HG03108 (cell line): ENCODE measurements around the gene SORBS1.
A peak's percentile ranks its signal among the peaks of the same experiment; 100 is the strongest.

ENCODE experiments used
- ATAC-seq: cut with Tn5 transposase; IDR thresholded peaks from one replicate; pipeline ENCODE4 v1.9.1; 2021; ENCODE audit warnings: moderate library complexity; ENCODE audit not compliant: unreplicated experiment

The SORBS1 gene

DNA sequence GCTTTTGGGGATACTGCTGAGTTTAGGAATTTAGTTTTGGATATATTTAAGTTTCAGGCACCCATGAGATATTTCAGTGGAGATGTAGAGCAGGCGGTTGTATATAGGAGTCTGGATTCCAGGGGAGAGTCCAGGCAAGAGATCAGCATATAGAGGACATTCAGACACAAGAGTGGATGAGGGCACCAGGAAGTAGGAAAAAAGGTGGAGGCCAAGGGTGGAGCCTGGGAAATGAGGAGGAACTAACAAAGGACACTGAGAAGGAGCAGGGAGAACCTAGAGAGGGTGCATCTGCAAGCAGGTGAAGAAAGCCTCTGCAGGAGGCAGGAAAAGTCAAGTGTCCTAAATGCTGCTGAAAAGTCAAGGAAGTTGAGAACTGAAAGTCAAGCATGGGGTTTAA is 257.2 kb downstream of the SORBS1 start:
- ATAC-seq, result no peak

DNA sequence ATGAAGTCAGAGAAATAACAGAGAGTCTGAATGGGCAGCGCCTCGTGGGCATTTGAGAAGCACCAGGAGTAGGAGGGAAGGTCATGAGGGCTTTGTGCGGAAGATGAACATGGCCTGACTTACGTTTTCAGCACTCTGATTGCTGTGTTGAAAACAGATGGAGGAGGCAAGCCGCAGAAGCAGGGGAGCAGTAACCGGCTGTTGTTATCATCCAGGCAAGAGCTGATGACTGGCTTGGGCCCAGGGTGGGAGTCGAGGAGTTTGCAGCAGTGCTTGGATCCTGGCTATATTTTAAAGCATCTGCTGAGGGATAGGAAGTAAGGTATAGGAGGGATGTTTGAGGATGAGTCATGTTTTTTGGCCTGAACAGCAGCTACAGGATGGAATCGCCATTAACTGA is 257.6 kb downstream of the SORBS1 start:
- ATAC-seq, result no peak

DNA sequence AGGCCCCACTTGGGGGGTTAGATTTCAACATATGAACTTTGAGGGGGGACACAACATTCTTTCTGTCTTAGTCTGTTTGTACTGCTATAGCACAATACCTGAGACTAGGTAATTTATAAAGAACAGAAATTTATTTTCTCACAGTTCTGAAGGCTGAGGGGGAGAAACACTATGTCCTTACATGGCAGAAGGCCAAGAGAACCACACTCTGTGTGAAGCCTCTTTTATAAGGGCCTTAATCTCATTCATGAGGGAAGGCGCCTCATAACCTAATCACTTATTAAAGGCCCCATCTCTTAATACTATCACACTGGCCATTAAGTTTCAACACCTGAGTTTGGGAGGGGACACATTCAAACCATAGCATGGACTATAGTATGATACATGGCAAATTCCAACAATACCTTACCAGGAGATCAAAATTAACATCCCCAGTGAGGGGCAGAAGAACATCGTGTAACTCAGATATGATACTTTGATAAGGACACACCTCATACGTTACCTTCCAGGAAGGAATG is 261.1 kb downstream of the SORBS1 start:
- no peak for ATAC-seq

DNA sequence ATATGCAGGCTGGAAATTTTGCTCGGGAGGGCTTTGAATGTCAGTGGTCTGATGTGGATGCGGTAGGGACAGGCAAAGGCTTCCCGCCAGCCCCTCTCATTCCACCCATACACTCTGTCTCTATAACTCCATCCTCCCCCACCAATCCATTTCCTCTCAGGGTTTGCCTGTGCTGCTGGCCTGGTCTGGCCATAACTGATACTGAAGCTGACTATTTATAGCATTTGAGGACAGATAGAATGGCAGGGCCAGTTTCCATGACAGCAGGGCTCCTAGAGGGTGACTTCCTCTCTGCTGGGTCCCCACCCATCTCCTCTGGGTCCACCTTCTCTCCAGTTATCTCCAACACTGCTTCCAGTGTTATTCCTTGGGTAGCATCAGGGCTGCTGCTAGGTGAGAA is 263.8 kb downstream of the SORBS1 start:
- ATAC-seq, result peak; percentile 33

DNA sequence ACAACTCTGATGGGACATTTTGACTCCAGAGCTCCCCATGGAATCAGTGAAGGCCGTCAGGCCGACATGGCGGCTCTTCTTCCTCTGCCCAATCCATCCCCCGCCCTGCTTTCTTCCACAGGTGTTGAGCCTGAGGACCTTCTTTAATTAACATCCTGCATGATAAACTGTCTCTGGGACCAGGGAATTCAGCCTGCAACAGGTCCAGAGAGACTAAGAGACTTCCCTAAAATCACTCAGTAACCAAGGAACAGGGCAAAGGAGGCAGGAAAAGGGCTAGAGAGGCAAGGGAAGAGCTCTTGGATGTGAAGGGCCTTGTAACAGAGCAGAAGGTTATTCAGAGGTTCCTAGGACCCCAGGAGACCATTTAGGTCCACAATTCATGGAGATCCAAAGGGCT is 264.4 kb downstream of the SORBS1 start:
- ATAC-seq, result no peak

DNA sequence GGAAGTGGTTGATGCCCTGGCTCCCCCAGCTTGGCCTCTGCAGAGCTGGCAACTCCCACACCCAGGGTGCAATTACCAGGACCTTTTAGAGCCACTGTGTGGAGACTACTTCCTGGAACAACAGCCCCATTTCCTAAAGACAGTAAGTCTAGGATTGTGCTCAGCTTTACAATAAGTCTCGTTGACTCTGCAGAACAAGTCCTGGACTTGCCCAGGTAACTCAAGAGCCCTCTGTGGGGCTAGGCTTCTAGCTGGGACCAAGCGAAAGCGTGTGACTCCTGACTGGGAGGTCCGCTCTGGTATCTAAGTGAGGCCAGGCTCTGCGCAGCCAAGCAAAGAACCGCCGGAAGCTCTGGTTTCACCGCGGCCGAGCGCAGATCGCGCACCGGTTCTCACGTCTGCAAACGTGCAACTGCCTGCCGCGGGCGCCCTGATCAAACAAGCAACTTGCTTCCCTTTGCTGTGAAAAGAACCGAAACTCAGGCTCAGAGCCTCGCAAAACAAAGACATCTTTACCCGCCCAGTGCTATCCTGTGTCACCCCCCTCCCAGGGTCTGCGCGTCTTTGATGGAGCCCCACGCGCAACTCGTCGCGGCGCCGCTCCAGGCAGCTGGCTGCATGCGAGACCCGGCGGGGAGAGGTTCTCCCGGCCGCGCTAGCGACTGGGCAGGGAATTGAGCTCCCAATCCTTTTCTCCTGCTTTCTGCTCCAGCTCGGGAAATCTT is 266.0 kb downstream of the SORBS1 start:
- peak; percentile 75 for ATAC-seq

DNA sequence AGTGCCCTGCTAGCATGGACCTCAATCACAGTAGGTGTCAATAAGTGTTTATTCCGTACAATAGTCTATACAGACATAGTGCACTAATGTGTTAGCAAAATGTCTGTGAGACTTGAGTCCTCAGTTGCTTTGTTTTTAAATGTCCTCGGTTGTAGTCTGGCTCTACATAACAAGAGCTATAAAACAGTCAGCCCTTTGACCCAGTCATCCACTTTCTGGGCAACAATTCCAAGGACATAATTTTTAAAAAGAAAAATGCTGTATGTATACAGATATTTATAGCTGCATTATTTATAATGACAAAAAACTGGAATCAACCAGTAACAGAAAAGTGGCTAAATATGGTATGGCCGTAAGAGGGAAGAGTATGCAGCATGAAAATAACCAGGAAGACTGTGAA is 267.5 kb downstream of the SORBS1 start:
- ATAC-seq, result no peak

DNA sequence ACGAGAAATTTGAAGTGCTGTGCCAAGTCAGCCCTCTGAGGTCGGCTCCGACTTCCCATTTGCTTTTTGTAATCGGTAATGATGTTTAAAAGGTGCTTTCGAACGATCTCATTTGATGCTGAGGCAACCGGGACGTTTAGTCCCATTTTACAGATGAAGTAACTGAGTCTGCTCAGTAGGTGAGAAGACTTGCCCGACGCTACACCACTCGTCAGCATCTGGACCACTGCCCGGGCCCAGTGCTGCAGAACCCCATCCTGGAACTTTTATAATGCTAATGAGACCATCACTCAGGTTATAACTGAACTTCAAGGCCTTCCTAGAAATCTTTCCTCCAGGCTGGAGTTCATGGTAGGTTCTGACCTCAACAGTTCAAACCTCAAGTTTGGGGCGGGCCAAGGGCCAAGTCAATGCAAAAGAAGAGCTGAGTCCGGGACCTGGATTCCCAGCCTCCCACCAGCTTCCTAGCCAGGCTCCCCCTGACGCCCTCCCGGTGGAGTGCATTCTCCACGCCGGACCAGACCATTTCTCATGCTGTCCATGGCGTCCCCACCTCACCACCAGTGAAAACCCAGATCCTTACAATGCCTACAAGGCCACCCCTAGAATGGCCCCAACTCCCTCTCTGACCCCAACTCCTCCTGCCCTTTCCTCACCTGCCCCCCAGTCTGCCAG is 269.7 kb downstream of the SORBS1 start:
- ATAC-seq, result no peak

DNA sequence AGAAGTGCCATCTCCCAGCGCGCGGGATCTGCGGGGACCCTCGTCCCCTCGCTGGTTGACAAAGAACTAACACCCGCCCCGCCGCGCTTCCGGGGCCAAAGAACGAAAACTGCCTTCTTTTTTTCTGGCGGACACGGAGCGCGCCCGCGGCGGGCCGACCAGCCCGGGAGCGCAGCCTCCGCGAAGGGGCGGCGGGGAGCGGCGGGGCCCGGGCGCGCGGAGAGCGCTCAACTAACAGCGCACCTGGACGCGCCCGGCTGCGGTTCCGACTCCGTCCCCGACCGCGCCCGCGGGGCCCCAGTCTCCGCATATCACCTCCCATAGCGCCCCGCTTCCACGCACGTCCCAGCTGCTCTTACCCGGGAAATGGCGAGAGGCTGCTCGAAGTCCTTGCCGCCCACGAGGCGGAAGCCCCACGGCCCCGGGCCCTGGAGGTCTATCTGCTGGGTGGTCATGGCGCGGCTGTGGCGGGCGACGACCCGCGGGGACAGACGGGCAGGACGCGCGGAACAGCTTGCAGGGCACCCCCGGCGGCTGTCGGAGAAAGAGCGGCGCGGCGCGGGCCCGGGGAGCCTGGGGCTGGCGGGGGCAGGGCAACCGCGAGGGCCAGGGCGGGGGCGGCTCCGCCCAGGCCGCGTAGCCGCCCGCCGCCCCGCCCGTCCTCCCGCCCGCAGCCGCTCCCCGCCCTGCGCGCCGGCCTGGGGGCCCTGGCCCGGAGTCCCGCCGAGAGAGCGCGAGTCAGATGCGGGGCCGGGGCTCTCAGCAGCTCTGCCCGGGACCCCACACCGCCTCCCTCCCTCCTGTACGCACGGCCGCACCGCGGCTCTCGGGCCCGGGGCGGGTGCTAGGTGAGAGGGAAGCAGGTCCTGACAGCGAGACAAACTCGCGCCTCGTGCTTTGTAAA is 270.5 kb downstream of the SORBS1 start, which contains the start of gene PDLIM1:
Gene PDLIM1, minus strand, starts transcription at position 543 of the 904 bp plus-strand sequence. Its CDS starts 88 bp downstream, at position 455.
- peak; percentile 27 for ATAC-seq

DNA sequence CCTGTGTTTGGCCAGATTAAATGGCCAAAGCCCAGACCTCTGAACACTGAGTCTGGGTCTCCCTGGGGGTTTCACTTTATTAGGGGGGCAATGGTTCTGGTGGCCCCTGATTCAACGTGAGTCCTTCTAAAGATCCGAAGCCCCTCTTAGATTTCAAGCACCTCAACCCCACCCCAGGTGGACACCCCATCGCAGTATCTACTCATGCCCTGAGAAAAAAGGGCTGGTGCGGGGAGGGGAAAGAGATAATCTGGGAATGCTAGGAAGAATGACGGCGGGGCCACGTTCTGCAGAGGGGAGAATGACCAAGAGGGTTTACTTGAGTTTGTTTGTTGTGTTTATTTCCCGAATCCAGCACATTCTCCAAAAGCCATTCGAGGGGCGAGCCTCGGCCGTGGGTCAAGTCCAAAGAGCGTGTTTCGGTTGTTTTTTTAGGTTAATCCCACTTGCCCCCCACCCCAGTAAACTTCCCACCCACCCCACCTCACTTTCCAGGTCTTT is 271.2 kb downstream of the SORBS1 start:
- ATAC-seq, result no peak

DNA sequence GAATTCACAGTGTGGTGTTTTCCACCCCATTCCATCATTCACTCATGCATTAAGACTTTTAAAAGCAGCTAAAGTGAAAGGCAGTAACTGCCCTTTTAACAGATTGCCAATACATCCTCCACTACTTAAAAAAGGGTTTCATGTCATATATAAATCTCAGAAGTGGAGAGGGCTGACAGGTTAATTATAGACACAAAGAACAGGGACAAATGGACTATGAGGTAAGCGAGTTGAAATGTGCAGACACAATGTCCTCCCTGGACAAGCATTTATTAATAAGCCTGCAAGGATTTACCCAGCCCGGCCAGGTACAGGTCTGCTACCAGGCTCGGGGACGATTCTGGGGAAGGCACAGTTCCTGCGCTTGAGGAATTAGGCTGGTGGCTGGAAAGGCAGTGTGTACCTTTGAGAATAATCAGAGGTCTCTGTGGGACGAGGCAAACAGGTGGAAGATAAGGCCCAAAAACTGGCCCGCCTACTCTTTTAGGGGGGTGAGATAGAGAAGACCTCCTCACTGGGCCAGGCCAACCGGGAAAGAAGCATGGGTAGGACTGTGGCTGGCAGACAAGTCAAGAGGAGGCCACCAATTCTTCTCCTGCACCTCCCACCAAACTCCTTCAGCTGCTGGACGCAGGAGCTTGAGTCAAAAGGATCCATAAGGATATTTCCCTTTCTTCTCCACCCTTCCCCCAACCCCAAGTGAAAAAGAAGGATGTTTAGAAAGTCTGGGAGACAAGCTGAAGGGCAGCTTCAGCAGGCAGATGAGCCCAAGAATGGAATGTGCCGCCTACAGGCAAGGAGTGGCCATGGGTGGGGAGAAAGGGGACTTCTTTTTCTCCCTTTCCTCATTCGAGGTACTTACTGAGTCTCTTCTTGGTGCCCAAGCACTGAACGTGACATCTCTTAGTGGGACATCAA is 271.9 kb downstream of the SORBS1 start:
- no peak for ATAC-seq

DNA sequence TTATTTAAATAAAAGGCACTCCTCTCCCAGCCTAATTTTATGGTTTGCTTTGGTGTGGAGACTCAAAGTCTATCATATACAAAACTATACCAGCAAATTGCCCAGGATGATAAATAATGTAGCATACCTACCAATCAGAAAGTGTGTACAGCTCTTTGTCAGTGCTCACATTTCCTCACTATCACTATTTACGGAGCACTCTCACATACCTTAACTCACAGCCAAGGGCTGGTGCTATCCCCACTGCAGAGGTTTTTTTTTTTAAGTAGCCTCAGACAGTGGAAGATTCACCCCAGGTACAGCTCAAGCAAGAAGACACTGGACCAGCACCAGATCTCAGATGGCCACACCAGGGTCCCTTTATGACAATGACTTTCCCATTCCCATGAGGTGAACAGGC is 272.9 kb downstream of the SORBS1 start:
- ATAC-seq, result no peak

DNA sequence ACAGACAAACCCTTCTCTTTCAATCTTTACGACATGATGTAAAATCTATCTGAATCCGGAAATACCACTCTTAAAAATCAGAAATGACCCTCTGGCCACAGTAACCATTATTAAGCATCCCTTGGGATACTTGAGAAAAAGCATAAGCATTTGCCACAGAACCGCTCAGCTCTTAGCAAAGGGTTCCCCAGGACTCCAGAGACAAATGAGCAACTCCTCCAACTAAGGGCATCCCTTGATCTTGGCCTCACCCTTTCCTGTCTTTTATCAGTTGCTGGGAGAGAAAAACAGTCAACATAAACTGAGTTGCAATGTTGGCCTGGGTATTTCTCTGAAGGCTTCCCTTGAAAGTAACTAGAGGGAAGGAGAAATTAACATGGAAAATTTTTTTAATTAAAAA is 273.9 kb downstream of the SORBS1 start:
- ATAC-seq, result no peak

DNA sequence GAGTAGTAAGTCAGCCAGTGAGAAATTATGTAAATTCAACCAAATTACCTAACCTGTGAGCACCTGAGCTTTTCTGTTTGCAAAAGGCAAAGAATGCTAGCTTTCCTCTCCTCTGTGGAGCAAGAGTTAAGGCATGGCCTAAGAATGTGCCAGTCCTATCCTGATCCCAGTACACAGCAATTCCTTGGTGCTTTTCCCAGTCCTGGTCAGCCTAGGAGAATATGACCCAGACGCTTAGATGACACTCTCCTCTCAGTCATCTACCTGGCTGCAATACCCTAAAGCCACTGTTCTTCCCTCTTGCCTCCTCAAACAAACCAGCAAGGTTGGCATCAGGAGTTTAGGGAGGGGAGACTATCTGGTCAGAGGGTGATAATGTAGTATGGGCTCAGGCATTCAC is 274.5 kb downstream of the SORBS1 start:
- ATAC-seq, result no peak

DNA sequence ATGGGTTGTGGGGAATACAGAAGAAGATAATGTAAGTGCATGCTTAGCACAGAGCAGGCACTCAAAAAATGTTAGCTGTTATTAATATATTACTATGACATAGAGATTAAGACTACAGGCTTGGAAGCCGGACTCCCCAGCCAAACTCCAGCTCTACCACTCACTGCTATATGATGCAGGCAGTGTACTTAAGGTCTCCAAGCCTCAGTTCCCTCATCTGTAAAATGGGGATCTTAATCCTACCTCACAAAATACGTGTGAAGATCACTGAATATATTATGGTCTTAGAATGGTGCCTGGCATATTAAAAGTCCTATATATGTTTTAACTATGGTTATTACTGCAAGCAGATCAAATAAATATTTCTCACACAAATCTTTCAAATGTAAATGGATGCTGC is 275.6 kb downstream of the SORBS1 start:
- ATAC-seq, result no peak

DNA sequence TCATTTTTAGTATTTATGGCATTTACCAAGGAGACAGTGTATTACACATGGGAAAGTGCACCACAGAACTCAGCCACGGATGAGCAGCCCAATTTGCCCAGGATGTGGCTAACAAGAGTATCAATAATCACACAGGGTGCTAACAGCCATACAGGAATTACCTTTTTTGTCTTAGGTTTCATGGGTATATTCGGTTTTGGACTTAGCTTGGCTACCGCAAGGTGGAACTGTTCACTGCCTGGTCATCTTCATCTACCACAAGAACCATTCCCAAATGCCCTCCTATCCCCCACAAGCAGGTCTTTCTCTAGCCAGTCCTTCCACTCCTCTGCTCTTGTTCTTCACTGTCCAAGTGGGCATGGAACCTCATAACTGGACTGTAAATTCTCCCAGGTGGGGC is 276.4 kb downstream of the SORBS1 start:
- no peak for ATAC-seq

DNA sequence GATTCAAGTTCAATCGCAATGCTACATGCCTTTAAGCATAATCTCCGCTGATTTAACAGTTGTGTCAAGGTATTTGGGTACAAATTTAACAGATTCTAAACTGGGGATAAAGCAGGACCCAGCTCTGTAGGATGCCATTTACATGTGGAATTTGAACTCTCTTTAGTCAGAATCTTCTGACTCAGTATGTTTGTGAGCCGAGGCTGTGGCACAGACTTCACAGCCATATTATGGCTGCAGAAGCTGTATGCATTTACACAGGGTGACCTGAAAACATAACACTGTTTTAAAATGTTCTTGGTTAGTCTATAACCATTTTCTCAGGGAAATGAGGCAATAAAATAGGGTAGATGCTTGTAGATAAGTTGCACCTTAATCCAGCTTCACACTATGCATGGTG is 279.1 kb downstream of the SORBS1 start:
- no peak for ATAC-seq

DNA sequence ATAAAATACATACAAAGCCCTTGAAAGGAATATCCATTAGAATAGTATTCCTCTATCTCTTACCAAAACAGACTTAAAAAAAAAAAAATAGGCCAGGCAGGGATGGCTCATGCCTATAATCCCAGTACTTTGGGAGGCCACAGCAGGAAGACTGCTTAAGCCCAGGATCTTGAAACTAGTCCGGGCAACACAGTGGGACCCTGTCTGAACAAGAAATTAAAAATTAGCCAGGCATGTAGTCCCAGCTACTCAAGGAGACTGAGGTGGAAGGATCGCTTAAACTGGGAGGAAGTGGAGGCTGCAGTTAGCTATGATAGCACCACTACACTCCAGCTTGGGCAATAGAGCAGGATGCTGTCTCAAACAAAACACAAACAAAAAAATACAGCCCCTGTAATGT is 280.0 kb downstream of the SORBS1 start:
- no peak for ATAC-seq

DNA sequence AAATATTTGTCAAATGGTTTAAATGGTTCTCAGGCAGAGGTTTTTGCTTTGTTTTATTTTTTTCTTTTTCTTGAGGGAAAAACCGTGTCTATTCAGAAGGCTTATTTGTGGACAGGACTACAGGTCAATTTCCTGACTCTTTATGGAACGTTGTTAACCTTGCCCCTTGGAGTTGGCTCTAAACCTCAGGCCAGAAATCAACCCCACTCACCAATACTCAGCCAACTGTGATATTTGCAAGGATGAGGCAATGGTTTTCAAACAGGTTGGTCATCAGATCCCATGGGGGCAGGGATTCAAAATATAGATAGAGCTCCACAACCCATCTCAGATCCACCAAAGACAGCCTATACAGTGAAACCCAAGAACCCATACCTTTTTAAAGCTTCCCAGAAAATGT is 280.5 kb downstream of the SORBS1 start:
- ATAC-seq, result no peak
